ENCODE results near the gene BAD. TPM values are rescaled to one million over a fixed set of nuclear protein-coding genes. Genes with fewer than 3 reads are reported as not detected.

BAD gene
- total and polyA plus RNA-seq, 2 of the 13 experiments (the other 11 are each of a cell fraction or from before 2014, with no cell fraction given), result 17.9 to 28.5 TPM

DNA sequence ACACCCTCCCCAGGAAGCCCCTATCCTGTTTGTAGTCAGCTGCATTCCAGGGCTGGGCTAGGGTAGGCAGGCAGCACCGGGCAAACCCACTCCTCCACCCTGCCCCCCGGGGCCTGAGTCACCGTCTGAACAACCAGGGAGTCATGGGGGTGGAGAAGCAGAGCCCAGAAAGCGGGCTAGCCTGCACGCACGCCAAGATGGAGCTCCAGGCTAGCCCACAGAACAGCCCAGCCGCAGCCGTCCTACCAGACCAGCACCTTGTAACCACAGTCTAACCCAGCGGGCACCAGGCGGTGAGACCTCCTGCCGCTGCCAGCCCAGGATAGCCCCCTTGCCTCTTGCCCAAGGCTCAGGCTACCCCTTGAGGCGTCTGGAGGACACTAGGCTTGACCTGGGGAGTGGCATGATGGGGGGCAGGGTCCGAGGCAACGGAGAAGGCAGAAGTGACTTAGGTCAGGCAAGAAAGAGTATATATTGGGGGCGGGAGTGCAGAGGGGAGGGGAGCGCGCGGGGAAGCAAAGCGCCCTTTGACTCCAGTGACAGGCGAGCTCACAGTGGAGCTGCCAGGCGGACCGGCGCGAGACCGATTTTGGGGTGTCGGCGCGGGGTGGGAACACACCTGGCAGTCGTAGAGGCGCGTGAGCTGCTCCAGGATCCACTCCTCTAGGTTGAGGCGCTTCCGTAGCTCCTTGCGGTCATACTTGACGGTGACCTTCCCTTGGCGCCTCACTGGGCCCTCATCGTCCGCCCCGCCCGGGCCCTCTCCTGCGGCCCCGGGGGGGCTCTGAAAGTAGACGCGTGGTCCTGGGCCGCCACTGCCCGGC is 38.5 kb downstream of the BAD start (continued):
- TF ChIP-seq, protein P1, sequence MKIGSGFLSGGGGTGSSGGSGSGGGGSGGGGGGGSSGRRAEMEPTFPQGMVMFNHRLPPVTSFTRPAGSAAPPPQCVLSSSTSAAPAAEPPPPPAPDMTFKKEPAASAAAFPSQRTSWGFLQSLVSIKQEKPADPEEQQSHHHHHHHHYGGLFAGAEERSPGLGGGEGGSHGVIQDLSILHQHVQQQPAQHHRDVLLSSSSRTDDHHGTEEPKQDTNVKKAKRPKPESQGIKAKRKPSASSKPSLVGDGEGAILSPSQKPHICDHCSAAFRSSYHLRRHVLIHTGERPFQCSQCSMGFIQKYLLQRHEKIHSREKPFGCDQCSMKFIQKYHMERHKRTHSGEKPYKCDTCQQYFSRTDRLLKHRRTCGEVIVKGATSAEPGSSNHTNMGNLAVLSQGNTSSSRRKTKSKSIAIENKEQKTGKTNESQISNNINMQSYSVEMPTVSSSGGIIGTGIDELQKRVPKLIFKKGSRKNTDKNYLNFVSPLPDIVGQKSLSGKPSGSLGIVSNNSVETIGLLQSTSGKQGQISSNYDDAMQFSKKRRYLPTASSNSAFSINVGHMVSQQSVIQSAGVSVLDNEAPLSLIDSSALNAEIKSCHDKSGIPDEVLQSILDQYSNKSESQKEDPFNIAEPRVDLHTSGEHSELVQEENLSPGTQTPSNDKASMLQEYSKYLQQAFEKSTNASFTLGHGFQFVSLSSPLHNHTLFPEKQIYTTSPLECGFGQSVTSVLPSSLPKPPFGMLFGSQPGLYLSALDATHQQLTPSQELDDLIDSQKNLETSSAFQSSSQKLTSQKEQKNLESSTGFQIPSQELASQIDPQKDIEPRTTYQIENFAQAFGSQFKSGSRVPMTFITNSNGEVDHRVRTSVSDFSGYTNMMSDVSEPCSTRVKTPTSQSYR (CRISPR knock-in tag; IDR thresholded peaks at IDR 0.05; ENCODE audit: borderline replicate concordance), result peak; percentile 8; the same call in 1 of the 2 replicates
- TF ChIP-seq ZNF839 (CRISPR knock-in tag; IDR thresholded peaks at IDR 0.05; ENCODE audit: borderline replicate concordance), result 0 out of 2 replicates have a peak, but pooled peaks have one; percentile 65
- peak; percentile 67 for TF ChIP-seq ZNF687 (CRISPR knock-in tag; IDR thresholded peaks at IDR 0.05)
- TF ChIP-seq MEIS2 (CRISPR knock-in tag; IDR thresholded peaks at IDR 0.05), result peak; percentile 54; the same call in 1 of the 2 replicates
- peak; percentile 48; the same call in 1 of the 2 replicates for TF ChIP-seq HDAC1 (CRISPR knock-in tag; IDR thresholded peaks at IDR 0.05)
- TF ChIP-seq TEAD3 (CRISPR knock-in tag; optimal IDR thresholded peaks at IDR 0.05; ENCODE audit: borderline replicate concordance), result peak; percentile 39
- TF ChIP-seq CHCHD3 (CRISPR knock-in tag; IDR thresholded peaks at IDR 0.05), result no peak
- TF ChIP-seq THAP9 (CRISPR knock-in tag; IDR thresholded peaks at IDR 0.05; ENCODE audit: borderline replicate concordance), result 0 out of 2 replicates have a peak, but pooled peaks have one; percentile 60
- TF ChIP-seq MIER2 (CRISPR knock-in tag; IDR thresholded peaks at IDR 0.05), result no peak
- TF ChIP-seq HNF4A (CRISPR knock-in tag; IDR thresholded peaks at IDR 0.05), result 0 out of 2 replicates have a peak, but pooled peaks have one; percentile 4
- no peak for TF ChIP-seq NFE2L2 (IDR thresholded peaks at IDR 0.05; ENCODE audit: low read length)
- TF ChIP-seq EED (CRISPR knock-in tag; IDR thresholded peaks at IDR 0.05), result peak; percentile 84; the same call in 1 of the 2 replicates
- TF ChIP-seq ZNF317 (CRISPR knock-in tag; IDR thresholded peaks at IDR 0.05), result 0 out of 2 replicates have a peak, but pooled peaks have one; percentile 18
- TF ChIP-seq ZNF432 (CRISPR knock-in tag; IDR thresholded peaks at IDR 0.05; ENCODE audit: borderline replicate concordance), result no peak
- peak; percentile 45; the same call in 1 of the 2 replicates for TF ChIP-seq ZNF274 (CRISPR knock-in tag; IDR thresholded peaks at IDR 0.05)
- no peak for TF ChIP-seq SOX6 (IDR thresholded peaks at IDR 0.05)
- 0 out of 2 replicates have a peak, but pooled peaks have one; percentile 18 for TF ChIP-seq SOX6 (CRISPR knock-in tag; IDR thresholded peaks at IDR 0.05)
- peak; percentile 43; the same call in 1 of the 2 replicates for TF ChIP-seq ZNF691 (CRISPR knock-in tag; IDR thresholded peaks at IDR 0.05; ENCODE audit: borderline replicate concordance, low read depth)
